Astrocyte (in vitro differentiated cells and primary cell): ENCODE results near the gene DPPA2.
A peak's percentile ranks its signal among the peaks of the same experiment; 100 is the strongest.

Experiments
- CTCF ChIP-seq: IDR thresholded peaks from 2 replicates; pipeline ENCODE4 v1.5.1; 2011; ENCODE audit warnings: low read depth, mild to moderate bottlenecking, inconsistent platforms, low read length, moderate library complexity; ENCODE audit not compliant: insufficient read depth
- EZH2 ChIP-seq: IDR thresholded peaks from 2 replicates; pipeline ENCODE4 v1.6.1; 2012; ENCODE audit warnings: mild to moderate bottlenecking, low read length, inconsistent platforms; ENCODE audit not compliant: insufficient read depth

DNA sequence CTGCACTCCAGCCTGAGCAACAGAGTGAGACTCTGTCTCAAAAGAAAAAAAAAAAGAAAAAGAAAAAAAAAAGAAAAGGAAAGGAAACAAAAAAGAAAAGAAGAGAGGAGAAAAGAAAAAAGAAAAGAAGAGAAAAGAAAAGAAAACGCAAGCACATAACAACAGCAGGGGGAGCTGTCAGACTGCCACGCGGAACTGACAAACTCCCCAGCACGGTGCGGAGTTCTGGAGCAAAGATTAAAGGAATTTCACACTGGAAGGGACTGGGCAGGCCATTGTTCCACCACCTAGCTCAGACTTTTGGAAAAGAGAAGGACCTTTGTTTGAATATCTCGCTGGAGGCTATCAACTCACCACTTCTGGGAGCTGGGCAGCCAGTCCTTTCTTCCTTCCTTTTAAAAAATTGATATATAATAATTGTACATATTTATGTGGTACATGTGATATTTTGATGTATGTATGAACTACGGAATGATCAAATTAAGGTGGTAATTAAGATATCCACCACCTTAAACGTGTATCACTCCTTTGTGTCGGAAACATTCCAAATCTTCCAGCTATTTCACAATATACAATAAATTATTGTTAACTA, 40.5 kb downstream of the DPPA2 start:
- peak; percentile 77 for TF ChIP-seq CTCF
- no peak for TF ChIP-seq EZH2
